GM20431 (cell line): Measurements from ENCODE around the gene PAQR4.
"Not testable (repeated sequence)": the region's sequence is repeated elsewhere in the genome, so short reads cannot be mapped to it uniquely, and the experiment has no call there.

Experiments
- in situ Hi-C: fragments of 300-500 bp; cut with MseI, MboI; formaldehyde crosslinking; loops from one replicate; pipeline ENCODE4 v1.15.0; 2020; ENCODE audit warnings: low sequenced_read_pairs; ENCODE audit not compliant: unreplicated experiment

Gene PAQR4

GRCh38 chr16:2939968-2940367 lies 29.2 kb upstream of the PAQR4 start:
- in situ Hi-C loops: no loop called here

- in situ Hi-C loops: no loop called here
These were observed 27.1 kb upstream of the PAQR4 start for GRCh38 chr16:2942045-2942444.

GRCh38 chr16:2943716-2944115 lies 25.4 kb upstream of the PAQR4 start:
- in situ Hi-C loops: not testable (repeated sequence)

GRCh38 chr16:2946649-2947048 lies 22.5 kb upstream of the PAQR4 start:
- in situ Hi-C loops: no loop called here

- in situ Hi-C loops: no loop called here
These were observed 20.1 kb upstream of the PAQR4 start for GRCh38 chr16:2948807-2949704.

GRCh38 chr16:2949705-2950352 lies 19.3 kb upstream of the PAQR4 start:
- in situ Hi-C loops: no loop called here

- in situ Hi-C loops: no loop called here
These were observed 18.8 kb upstream of the PAQR4 start for GRCh38 chr16:2950353-2950724.

GRCh38 chr16:2950773-2951172 lies 18.4 kb upstream of the PAQR4 start:
- in situ Hi-C loops: no loop called here

- in situ Hi-C loops: no loop called here
These were observed 16.5 kb upstream of the PAQR4 start for GRCh38 chr16:2952679-2953078.

GRCh38 chr16:2953706-2954627 lies 15.2 kb upstream of the PAQR4 start:
- in situ Hi-C loops: no loop called here

GRCh38 chr16:2954656-2955381 lies 14.3 kb upstream of the PAQR4 start:
- in situ Hi-C loops: no loop called here

- in situ Hi-C loops: no loop called here
These were observed 13.7 kb upstream of the PAQR4 start for GRCh38 chr16:2955438-2955778.

- in situ Hi-C loops: no loop called here
These were observed 13.2 kb upstream of the PAQR4 start for GRCh38 chr16:2955779-2956578.

- in situ Hi-C loops: no loop called here
These were observed 12.6 kb upstream of the PAQR4 start for GRCh38 chr16:2956579-2956956.

GRCh38 chr16:2959206-2959605 lies 9.9 kb upstream of the PAQR4 start:
- in situ Hi-C loops: no loop called here

GRCh38 chr16:2960183-2961010 lies 8.8 kb upstream of the PAQR4 start:
- in situ Hi-C loops: no loop called here

GRCh38 chr16:2962334-2963073 lies 6.6 kb upstream of the PAQR4 start:
- in situ Hi-C loops: no loop called here
